CD14-positive monocyte (primary cell): ENCODE results near the gene TANC1. TPM values are rescaled to one million over a fixed set of nuclear protein-coding genes. Genes with fewer than 3 reads are reported as not detected.

Experiments
- DNase-seq, 3 donors: peaks; one replicate each; pipeline ENCODE4 v3.0.0-alpha.2; 2011 to 2022
- H2AFZ ChIP-seq: 2 replicates; pipeline ENCODE4 v1.6.0; 2012; ENCODE audit warnings: mild to moderate bottlenecking, low read depth, low read length, inconsistent platforms; ENCODE audit not compliant: insufficient read depth, poor library complexity, severe bottlenecking
- H3K27ac ChIP-seq, 2 donors: 1 replicate in 1 of 2; 2 replicates in 1 of 2; pipeline ENCODE4 v1.5.1; 2012 to 2013; ENCODE audit warnings: low read length in 2 of 2, control low read depth in 1 of 2, inconsistent platforms in 1 of 2, low read depth in 1 of 2, mild to moderate bottlenecking in 1 of 2
- H3K27me3 ChIP-seq, 2 donors: one replicate each; pipeline versions ENCODE4 v1.6.0 to v1.6.1; 2011 to 2013; ENCODE audit warnings: low read length in 2 of 2; ENCODE audit not compliant: control insufficient read depth in 2 of 2, insufficient read depth in 2 of 2
- H3K36me3 ChIP-seq, 2 donors: replicated peaks in 1 of 2; 1 replicate in 1 of 2; 2 replicates in 1 of 2; pipeline versions ENCODE4 v1.5.1 to v1.6.1; 2012 to 2013; ENCODE audit warnings: low read length in 2 of 2, control low read depth in 1 of 2, inconsistent platforms in 1 of 2, mild to moderate bottlenecking in 1 of 2; ENCODE audit not compliant: insufficient read depth in 2 of 2, control insufficient read depth in 1 of 2
- H3K4me1 ChIP-seq, 2 donors: 1 replicate in 1 of 2; 2 replicates in 1 of 2; pipeline versions ENCODE4 v1.5.1 to v1.6.1; 2012 to 2013; ENCODE audit warnings: low read length in 2 of 2, control low read depth in 1 of 2, inconsistent platforms in 1 of 2, mild to moderate bottlenecking in 1 of 2, moderate library complexity in 1 of 2; ENCODE audit not compliant: insufficient read depth in 2 of 2, control insufficient read depth in 1 of 2
- H3K4me2 ChIP-seq: replicated peaks from 2 replicates; pipeline ENCODE3; 2012; ENCODE audit warnings: low read length, moderate library complexity, mild to moderate bottlenecking; ENCODE audit not compliant: poor library complexity, severe bottlenecking; ENCODE audit errors: extremely low read depth
- H3K4me3 ChIP-seq, 3 experiments: fragments of 200-600 bp in 1 of 3; sonication (generic) in 1 of 3; replicated peaks in 1 of 3; 1 replicate in 2 of 3; 2 replicates in 1 of 3; pipeline ENCODE4 v1.5.1; 2011 to 2013; ENCODE audit warnings: low read length in 3 of 3, mild to moderate bottlenecking in 3 of 3, control low read depth in 2 of 3, low read depth in 2 of 3, inconsistent platforms in 1 of 3, moderate library complexity in 1 of 3
- H3K79me2 ChIP-seq: 2 replicates; pipeline ENCODE4 v1.6.0; 2012; ENCODE audit warnings: mild to moderate bottlenecking, control low read depth, inconsistent platforms, low read length, moderate library complexity; ENCODE audit not compliant: insufficient read depth
- H3K9ac ChIP-seq: 2 replicates; pipeline ENCODE4 v1.6.0; 2017; ENCODE audit warnings: low read length, mild to moderate bottlenecking; ENCODE audit not compliant: insufficient read depth, poor library complexity, severe bottlenecking
- H3K9me3 ChIP-seq, 2 donors: replicated peaks in 1 of 2; 1 replicate in 1 of 2; 2 replicates in 1 of 2; pipeline versions ENCODE4 v1.5.1 to v1.6.1; 2012 to 2013; ENCODE audit warnings: low read length in 2 of 2, control low read depth in 1 of 2; ENCODE audit not compliant: control insufficient read depth in 1 of 2, insufficient read depth in 1 of 2
- H4K20me1 ChIP-seq: 2 replicates; pipeline ENCODE4 v1.6.0; 2012; ENCODE audit warnings: mild to moderate bottlenecking, low read length, control low read depth, moderate library complexity; ENCODE audit not compliant: insufficient read depth
- H3K27ac Mint-ChIP-seq, 7 donors: one replicate each; pipeline ENCODE4 v1.8.0; 2020; ENCODE audit warnings: mild to moderate bottlenecking in 7 of 7, mixed read lengths in 7 of 7, moderate library complexity in 6 of 7, inconsistent platforms in 2 of 7
- H3K27me3 Mint-ChIP-seq, 3 donors: one replicate each; pipeline ENCODE4 v1.8.0; 2021 to 2022; ENCODE audit warnings: low read depth in 3 of 3, mild to moderate bottlenecking in 3 of 3, mixed read lengths in 3 of 3, moderate library complexity in 3 of 3, inconsistent platforms in 1 of 3
- H3K36me3 Mint-ChIP-seq, 2 donors: one replicate each; pipeline ENCODE4 v1.8.0; 2020; ENCODE audit warnings: mixed read lengths in 2 of 2, inconsistent platforms in 1 of 2, mild to moderate bottlenecking in 1 of 2
- H3K4me1 Mint-ChIP-seq: one replicate; pipeline ENCODE4 v1.8.0; 2020; ENCODE audit warnings: mild to moderate bottlenecking, mixed read lengths
- H3K4me3 Mint-ChIP-seq, 2 donors: one replicate each; pipeline ENCODE4 v1.8.0; 2020; ENCODE audit warnings: mild to moderate bottlenecking in 2 of 2, mixed read lengths in 2 of 2, moderate library complexity in 1 of 2
- H3K9me3 Mint-ChIP-seq, 7 donors: one replicate each; pipeline ENCODE4 v1.8.0; 2020 to 2022; ENCODE audit warnings: mixed read lengths in 7 of 7, mild to moderate bottlenecking in 6 of 7, moderate library complexity in 6 of 7, inconsistent platforms in 2 of 7
- WGBS: methylation state at CpG from one replicate; pipeline ENCODE4 v1.1.5; 2013; ENCODE audit warnings: missing lambda C conversion rate; ENCODE audit not compliant: insufficient coverage; 5-methylcytosine and 5-hydroxymethylcytosine counted together
- intact Hi-C, 2 donors: fragments of 100-400 bp; cut with micrococcal nuclease; formaldehyde crosslinking; loops; one replicate each; pipeline versions ENCODE4 v1.15.0 to v1.15.1; 2023
- polyA plus RNA-seq, 3 donors: library from polyadenylated mRNA; depleted of rRNA in 1 of 3; unstranded in 2 of 3; stranded (reverse) in 1 of 3; fragments of 300-500 nt in 2 of 3; fragments of >200 nt in 1 of 3; fragmentation: Illumina TruSeq in 2 of 3; gene quantifications; 1 replicate in 2 of 3; 2 replicates in 1 of 3; pipeline ENCODE4 v1.2.3, GENCODE V29; 2012 to 2021
- TF ChIP-seq, protein P1 (sequence below): fragments of 200-600 bp; IDR thresholded peaks from one replicate; pipeline ENCODE4 v1.8.0; 2022; ENCODE audit warnings: antibody characterized with exemption, mild to moderate bottlenecking

Gene TANC1
- polyA plus RNA-seq, 3 donors, result 0.04 TPM; not detected in 2

DNA sequence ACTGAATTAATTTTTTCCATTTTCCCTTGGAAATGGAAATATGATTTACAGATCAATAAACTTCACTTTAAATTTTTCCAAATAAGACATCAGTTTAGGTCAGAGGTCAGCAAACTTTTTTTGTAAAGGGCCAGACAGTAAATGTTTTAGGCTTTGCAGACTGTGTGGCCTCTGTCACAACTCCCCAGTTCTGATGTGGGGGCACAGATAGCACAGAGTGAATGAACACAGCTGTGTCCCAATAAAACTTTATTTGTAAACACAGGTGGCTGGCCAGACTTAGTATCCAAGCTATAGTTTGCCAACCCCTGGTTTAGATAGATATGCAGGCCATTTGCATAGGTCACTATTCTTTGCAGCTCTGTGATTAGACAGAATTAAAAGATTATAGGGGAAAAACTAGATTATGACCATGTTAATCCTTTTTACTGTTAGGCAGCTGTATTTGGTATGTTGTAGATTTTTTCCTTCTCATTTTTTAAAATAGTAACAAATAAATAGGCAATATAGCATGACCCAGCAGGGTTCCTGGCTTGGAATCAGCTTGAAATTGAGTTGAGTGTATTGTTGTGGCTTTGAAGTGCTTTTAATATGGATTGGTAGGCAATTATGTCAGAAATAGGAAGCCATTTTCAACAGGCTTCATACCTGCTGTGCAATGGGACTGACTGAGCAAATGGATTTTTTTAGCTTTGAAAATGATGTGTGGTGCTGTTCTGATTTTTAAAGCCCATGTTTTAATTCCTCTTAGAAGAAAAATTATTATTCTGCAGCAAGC, 258.4 kb downstream of the TANC1 start:
- Histone ChIP-seq H4K20me1 (no peaks in the 10 kb centered on the region), H3K9me3 (no peaks in the 10 kb centered on the region), H3K9ac (no peak overlapping the region), H3K27me3 (no peaks in the 10 kb centered on the region), H3K36me3 (peaks cover 0 to 7% of the 10 kb centered on the region in 2 donors), H3K4me3 (no peak overlapping the region), H3K4me2 (no peak overlapping the region), H3K27ac (peak overlapping the region in 1 of 2 donors; percentile 70), H3K4me1 (peaks cover 12 to 13% of the 10 kb centered on the region in 2 donors), H3K79me2 (no peaks in the 10 kb centered on the region), H2AFZ (no peak overlapping the region)
- no peak overlapping the region for H3K4me3 Mint-ChIP-seq
- no peaks in the 10 kb centered on the region for H3K27me3 Mint-ChIP-seq
- TF ChIP-seq, protein P1, sequence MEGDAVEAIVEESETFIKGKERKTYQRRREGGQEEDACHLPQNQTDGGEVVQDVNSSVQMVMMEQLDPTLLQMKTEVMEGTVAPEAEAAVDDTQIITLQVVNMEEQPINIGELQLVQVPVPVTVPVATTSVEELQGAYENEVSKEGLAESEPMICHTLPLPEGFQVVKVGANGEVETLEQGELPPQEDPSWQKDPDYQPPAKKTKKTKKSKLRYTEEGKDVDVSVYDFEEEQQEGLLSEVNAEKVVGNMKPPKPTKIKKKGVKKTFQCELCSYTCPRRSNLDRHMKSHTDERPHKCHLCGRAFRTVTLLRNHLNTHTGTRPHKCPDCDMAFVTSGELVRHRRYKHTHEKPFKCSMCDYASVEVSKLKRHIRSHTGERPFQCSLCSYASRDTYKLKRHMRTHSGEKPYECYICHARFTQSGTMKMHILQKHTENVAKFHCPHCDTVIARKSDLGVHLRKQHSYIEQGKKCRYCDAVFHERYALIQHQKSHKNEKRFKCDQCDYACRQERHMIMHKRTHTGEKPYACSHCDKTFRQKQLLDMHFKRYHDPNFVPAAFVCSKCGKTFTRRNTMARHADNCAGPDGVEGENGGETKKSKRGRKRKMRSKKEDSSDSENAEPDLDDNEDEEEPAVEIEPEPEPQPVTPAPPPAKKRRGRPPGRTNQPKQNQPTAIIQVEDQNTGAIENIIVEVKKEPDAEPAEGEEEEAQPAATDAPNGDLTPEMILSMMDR, result no peak
- DNase-seq, result no peak
- peaks cover 10 to 16% of the 10 kb centered on the region in 2 donors for H3K36me3 Mint-ChIP-seq
- intact Hi-C loops, result no loop called here
- peaks cover 9% of the 10 kb centered on the region for H3K4me1 Mint-ChIP-seq
- peaks cover 0 to 3% (median 0%) of the 10 kb centered on the region in 7 donors for H3K9me3 Mint-ChIP-seq
- peak overlapping the region in 2 of 7 donors; percentile 19 to 79 for H3K27ac Mint-ChIP-seq

DNA sequence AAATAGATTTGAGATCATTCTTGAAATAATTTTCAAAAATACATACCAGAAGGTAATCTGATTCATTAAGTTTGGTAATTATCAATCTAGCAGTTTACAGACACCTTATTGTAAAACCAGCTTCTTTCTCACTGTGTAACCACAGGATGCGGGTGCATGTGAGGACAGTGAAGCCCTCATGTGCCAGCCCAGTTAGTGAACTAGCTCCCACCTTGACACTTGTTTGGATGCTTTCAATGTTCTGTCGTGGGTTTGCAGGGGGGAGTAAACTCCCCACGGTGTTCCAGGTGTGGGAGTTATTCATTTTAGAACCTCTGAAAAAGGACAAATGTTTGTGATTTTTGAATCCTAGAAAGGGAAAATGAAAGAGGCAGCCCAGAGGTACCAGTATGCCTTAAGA, 259.0 kb downstream of the TANC1 start:
- Histone ChIP-seq H4K20me1 (no peaks in the 10 kb centered on the region), H3K36me3 (peaks cover 0 to 12% of the 10 kb centered on the region in 2 donors), H3K27me3 (no peaks in the 10 kb centered on the region), H3K9ac (no peak overlapping the region), H3K4me1 (peaks cover 12 to 13% of the 10 kb centered on the region in 2 donors), H3K79me2 (no peaks in the 10 kb centered on the region), H2AFZ (no peak overlapping the region), H3K4me3 (no peak overlapping the region), H3K27ac (no peak overlapping the region), H3K4me2 (no peak overlapping the region), H3K9me3 (no peaks in the 10 kb centered on the region)
- peaks cover 12 to 19% of the 10 kb centered on the region in 2 donors for H3K36me3 Mint-ChIP-seq
- TF ChIP-seq, protein P1, result no peak
- H3K4me1 Mint-ChIP-seq, result peaks cover 9% of the 10 kb centered on the region
- intact Hi-C loops, result no loop called here
- no CpG with 5 or more reads among the region's 3 CpGs for WGBS
- DNase-seq, result no peak
- H3K4me3 Mint-ChIP-seq, result no peak overlapping the region
- H3K9me3 Mint-ChIP-seq, result peaks cover 0 to 3% (median 0%) of the 10 kb centered on the region in 7 donors
- no peak overlapping the region for H3K27ac Mint-ChIP-seq
- no peaks in the 10 kb centered on the region for H3K27me3 Mint-ChIP-seq
